CD4-positive, alpha-beta T cell treated with Interleukin-6 for 4 hours (primary cell): ENCODE measurements around the gene BAX.

ENCODE experiments used
- DNase-seq: peaks from one replicate; pipeline ENCODE4 v3.0.0-alpha.2; 2020; ENCODE audit warnings: mixed read lengths

BAX gene

GRCh38 chr19:48963371-48964204 is 8.9 kb downstream of the BAX start:
- peak; percentile 64 for DNase-seq

GRCh38 chr19:48964205-48965039 is 9.7 kb downstream of the BAX start:
- DNase-seq = peak; percentile 16

- peak; percentile 95 for DNase-seq
Observed at GRCh38 chr19:48965040-48965805, 10.5 kb downstream of the BAX start, which contains the start of gene FTL. FTL (plus strand) TSS chr19:48965309; CDS start chr19:48965508, 199 bp downstream.

- DNase-seq = peak; percentile 91
Observed at GRCh38 chr19:48965806-48966540, 11.3 kb downstream of the BAX start.

- DNase-seq = no peak
Observed at GRCh38 chr19:48966541-48967345, 12.1 kb downstream of the BAX start.

GRCh38 chr19:48967346-48968178 is 12.9 kb downstream of the BAX start:
- DNase-seq = no peak

GRCh38 chr19:48968179-48968661 is 13.5 kb downstream of the BAX start:
- DNase-seq = no peak

GRCh38 chr19:48968813-48969218 is 14.1 kb downstream of the BAX start:
- DNase-seq = no peak

- no peak for DNase-seq
Observed at GRCh38 chr19:48969276-48970138, 14.8 kb downstream of the BAX start.

- DNase-seq = no peak
Observed at GRCh38 chr19:48970139-48970766, 15.6 kb downstream of the BAX start.

- DNase-seq = peak; percentile 90
Observed at GRCh38 chr19:48970923-48971395, 16.3 kb downstream of the BAX start.

GRCh38 chr19:48975947-48976847 is 21.5 kb downstream of the BAX start:
- peak; percentile 47 for DNase-seq

- DNase-seq = no peak
Observed at GRCh38 chr19:48977061-48977460, 22.4 kb downstream of the BAX start.

GRCh38 chr19:48982280-48982679 is 27.6 kb downstream of the BAX start:
- DNase-seq = no peak

GRCh38 chr19:48985711-48986110 is 31.0 kb downstream of the BAX start:
- no peak for DNase-seq

GRCh38 chr19:48986211-48986610 is 31.5 kb downstream of the BAX start:
- DNase-seq = no peak

- no peak for DNase-seq
Observed at GRCh38 chr19:48987323-48987722, 32.6 kb downstream of the BAX start.

- DNase-seq = no peak
Observed at GRCh38 chr19:48988286-48988685, 33.6 kb downstream of the BAX start.
